Sigmoid colon (tissue), 7 donors: ENCODE measurements around the gene TCF7L2. TPM values are rescaled to one million over a fixed set of nuclear protein-coding genes. Genes with fewer than 3 reads are reported as not detected.

Experiments used
- DNase-seq: peaks from one replicate; pipeline ENCODE4 v3.0.0-alpha.2; 2019
- H3K27ac ChIP-seq, 4 donors: fragments of 200-600 bp; sonication (generic); one replicate each; pipeline ENCODE4 v1.5.1; 2016 to 2019; ENCODE audit warnings: mild to moderate bottlenecking in 1 of 4
- H3K27me3 ChIP-seq, 3 donors: fragments of 200-600 bp; sonication (generic); one replicate each; pipeline ENCODE4 v1.5.1; 2019; ENCODE audit warnings: mild to moderate bottlenecking in 1 of 3
- H3K36me3 ChIP-seq, 4 donors: fragments of 200-600 bp; sonication (generic); one replicate each; pipeline ENCODE4 v1.5.1; 2016 to 2019
- H3K4me1 ChIP-seq, 4 donors: fragments of 200-600 bp; sonication (generic); one replicate each; pipeline ENCODE4 v1.5.1; 2017 to 2019
- H3K4me3 ChIP-seq, 4 donors: fragments of 200-600 bp; sonication (generic); one replicate each; pipeline ENCODE4 v1.5.1; 2017 to 2019; ENCODE audit warnings: mild to moderate bottlenecking in 2 of 4, moderate library complexity in 1 of 4
- H3K9me3 ChIP-seq, 4 donors: fragments of 200-600 bp in 3 of 4; sonication (generic) in 3 of 4; one replicate each; pipeline versions ENCODE4 v1.5.1 to v1.6.1; 2013 to 2019
- CTCF ChIP-seq, 4 experiments: fragments of 450-650 bp in 3 of 4; fragments of 200-600 bp in 1 of 4; IDR thresholded peaks; one replicate each; pipeline ENCODE4 v1.5.1; 2016 to 2019; ENCODE audit warnings: antibody characterized with exemption in 4 of 4, mild to moderate bottlenecking in 3 of 4, moderate library complexity in 2 of 4
- EP300 ChIP-seq, 4 donors: sonication (generic); formaldehyde crosslinking; IDR thresholded peaks; one replicate each; pipeline ENCODE4 v1.6.1; 2017; ENCODE audit warnings: antibody characterized with exemption in 4 of 4
- POLR2A ChIP-seq, 2 donors: fragments of 450-650 bp; IDR thresholded peaks; one replicate each; pipeline ENCODE4 v1.6.1; 2016; ENCODE audit warnings: antibody characterized with exemption in 2 of 2, mild to moderate bottlenecking in 2 of 2, moderate library complexity in 2 of 2
- POLR2AphosphoS5 ChIP-seq, 4 donors: sonication (generic); formaldehyde crosslinking; IDR thresholded peaks; one replicate each; pipeline ENCODE4 v1.6.1; 2017; ENCODE audit warnings: antibody characterized with exemption in 4 of 4
- WGBS, 2 donors: extraction: QIAGEN DNeasy Blood & Tissue Kit; methylation state at CpG; one replicate each; pipeline ENCODE4 v1.1.7; 2013; 5-methylcytosine and 5-hydroxymethylcytosine counted together
- intact Hi-C: fragments of 100-400 bp; cut with DNase I; formaldehyde crosslinking; loops from one replicate; pipeline ENCODE4 v1.15.1; 2023
- polyA plus RNA-seq, 3 donors: library from polyadenylated mRNA; stranded (reverse); fragments of 200-250 nt; gene quantifications; one replicate each; pipeline ENCODE4 v1.2.3, GENCODE V29; 2013
- total RNA-seq, 4 donors: library from RNA; depleted of rRNA; stranded (reverse); fragments of >200 nt; gene quantifications; one replicate each; pipeline ENCODE4 v1.1.0, GENCODE V29; 2016
- donor health status: healthy with polysubstance abuse.
- donor health status: Bipolar disorder and iron deficiency.
- donor health status: healthy.

The TCF7L2 gene
- total and polyA plus RNA-seq, 7 donors, result 15.3 to 40.4 (median 30.0) TPM

- Histone ChIP-seq H3K4me3 (no peak overlapping the region), H3K27ac (no peak overlapping the region), H3K4me1 (no peaks in the 10 kb centered on the region), H3K36me3 (no peaks in the 10 kb centered on the region), H3K27me3 (no peaks in the 10 kb centered on the region), H3K9me3 (no peaks in the 10 kb centered on the region)
- DNase-seq, result no peak
- no peak for TF ChIP-seq EP300 (IDR thresholded peaks at IDR 0.05)
- intact Hi-C loops, result no loop called here
- WGBS, 2 donors, result 87 to 89% methylated on average over 6 of the region's 6 CpGs
These were observed 42.2 kb upstream of the TCF7L2 start for GRCh38 chr10:112907893-112908292.

- H3K4me3 ChIP-seq, result no peak overlapping the region
- H3K9me3 ChIP-seq, result no peaks in the 10 kb centered on the region
- WGBS, 2 donors, result 76 to 93% methylated on average over 2 of the region's 2 CpGs
- TF ChIP-seq CTCF (IDR thresholded peaks at IDR 0.05) (no peak), POLR2A (IDR thresholded peaks at IDR 0.05) (no peak), POLR2AphosphoS5 (IDR thresholded peaks at IDR 0.05) (peak in 1 of 4 donors; percentile 27)
- H3K27ac ChIP-seq, result peak overlapping the region in 3 of 4 donors; percentile 20 to 36 (median 34)
- H3K4me1 ChIP-seq, result peaks cover 0 to 6% (median 0%) of the 10 kb centered on the region in 4 donors
- intact Hi-C loops, result no loop called here
- no peaks in the 10 kb centered on the region for H3K27me3 ChIP-seq
- DNase-seq, result no peak
- H3K36me3 ChIP-seq, result no peaks in the 10 kb centered on the region
These were observed 38.8 kb upstream of the TCF7L2 start for GRCh38 chr10:112911206-112911605.

- Histone ChIP-seq H3K27me3 (no peaks in the 10 kb centered on the region), H3K4me1 (peaks cover 0 to 6% (median 0%) of the 10 kb centered on the region in 4 donors), H3K36me3 (no peaks in the 10 kb centered on the region), H3K27ac (peak overlapping the region in 3 of 4 donors; percentile 0 to 65 (median 23)), H3K9me3 (no peaks in the 10 kb centered on the region), H3K4me3 (no peak overlapping the region)
- 36 to 70% methylated on average over 15 of the region's 15 CpGs for WGBS, 2 donors
- intact Hi-C loops, result no loop called here
- peak; percentile 67 for DNase-seq
- TF ChIP-seq CTCF (IDR thresholded peaks at IDR 0.05) (no peak), POLR2AphosphoS5 (IDR thresholded peaks at IDR 0.05) (peak in 3 of 4 donors; percentile 21 to 30 (median 26))
These were observed 37.6 kb upstream of the TCF7L2 start for GRCh38 chr10:112912410-112912928.

GRCh38 chr10:112913255-112913654 is 36.8 kb upstream of the TCF7L2 start:
- Histone ChIP-seq H3K36me3 (no peaks in the 10 kb centered on the region), H3K27me3 (no peaks in the 10 kb centered on the region), H3K4me3 (no peak overlapping the region), H3K9me3 (no peaks in the 10 kb centered on the region), H3K4me1 (peaks cover 0 to 6% (median 0%) of the 10 kb centered on the region in 4 donors), H3K27ac (peak overlapping the region in 1 of 4 donors; percentile 65)
- 69 to 91% methylated on average over 1 of the region's 1 CpG for WGBS, 2 donors
- no peak for TF ChIP-seq CTCF (IDR thresholded peaks at IDR 0.05)
- no peak for TF ChIP-seq EP300 (IDR thresholded peaks at IDR 0.05)
- TF ChIP-seq POLR2A (IDR thresholded peaks at IDR 0.05), result no peak
- TF ChIP-seq POLR2AphosphoS5 (IDR thresholded peaks at IDR 0.05), result no peak
- intact Hi-C loops, result no loop called here
- DNase-seq, result no peak

- intact Hi-C loops, result no loop called here
- TF ChIP-seq POLR2AphosphoS5 (IDR thresholded peaks at IDR 0.05), result no peak
- TF ChIP-seq EP300 (IDR thresholded peaks at IDR 0.05), result no peak
- no peak for TF ChIP-seq CTCF (IDR thresholded peaks at IDR 0.05)
- TF ChIP-seq POLR2A (IDR thresholded peaks at IDR 0.05), result no peak
- WGBS, 2 donors, result 34 to 65% methylated on average over 9 of the region's 9 CpGs
- peaks cover 0 to 6% (median 0%) of the 10 kb centered on the region in 4 donors for H3K4me1 ChIP-seq
- H3K9me3 ChIP-seq, result no peaks in the 10 kb centered on the region
- H3K36me3 ChIP-seq, result no peaks in the 10 kb centered on the region
- no peak overlapping the region for H3K4me3 ChIP-seq
- no peaks in the 10 kb centered on the region for H3K27me3 ChIP-seq
- H3K27ac ChIP-seq, result no peak overlapping the region
- no peak for DNase-seq
These were observed 36.3 kb upstream of the TCF7L2 start for GRCh38 chr10:112913661-112914287.
